GM21526 (cell line): ENCODE results near the gene INHBB.

Experiments
- ATAC-seq: cut with Tn5 transposase; IDR thresholded peaks from one replicate; pipeline ENCODE4 v1.9.1; 2021; ENCODE audit warnings: moderate library complexity; ENCODE audit not compliant: unreplicated experiment, low FRiP score

Gene INHBB

DNA sequence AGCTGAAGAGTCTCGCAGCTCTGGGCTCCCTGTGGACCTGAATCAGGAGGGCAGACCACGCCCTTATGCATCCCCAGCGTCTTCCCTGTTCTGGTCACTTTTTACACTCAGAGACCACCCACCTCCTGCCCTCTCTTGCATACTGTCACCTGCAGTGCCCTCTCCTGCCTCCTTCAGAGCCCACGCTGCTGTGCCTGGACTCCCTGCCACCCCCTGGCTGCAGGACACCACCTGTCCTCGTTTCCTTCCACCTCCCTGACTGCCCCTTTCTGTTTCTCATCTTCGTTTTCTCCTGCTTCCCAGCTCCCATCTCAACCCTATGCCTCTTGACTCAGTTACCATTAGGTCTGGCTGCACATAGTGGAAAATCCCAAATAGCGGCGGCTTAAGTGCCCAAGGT is 9.2 kb upstream of the INHBB start:
- no peak for ATAC-seq

DNA sequence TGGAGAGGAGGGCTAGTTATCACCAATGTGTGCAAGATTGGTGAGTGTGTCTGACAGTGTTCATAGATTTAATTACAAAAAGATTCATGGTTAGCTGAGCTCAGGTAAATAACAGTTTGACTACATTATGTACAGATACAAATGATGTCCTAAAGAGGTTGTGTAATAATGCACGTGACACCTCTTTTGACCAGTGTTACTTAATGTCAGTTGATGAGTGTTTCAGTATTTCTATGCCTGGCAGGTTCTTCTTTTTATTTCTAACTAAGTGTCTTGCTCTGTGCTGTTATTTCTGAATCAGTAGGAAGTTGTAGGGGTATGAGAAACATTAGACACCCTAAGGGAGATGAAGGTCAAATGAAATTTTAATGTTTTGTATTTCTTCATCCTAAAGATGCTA is 7.9 kb upstream of the INHBB start:
- no peak for ATAC-seq

DNA sequence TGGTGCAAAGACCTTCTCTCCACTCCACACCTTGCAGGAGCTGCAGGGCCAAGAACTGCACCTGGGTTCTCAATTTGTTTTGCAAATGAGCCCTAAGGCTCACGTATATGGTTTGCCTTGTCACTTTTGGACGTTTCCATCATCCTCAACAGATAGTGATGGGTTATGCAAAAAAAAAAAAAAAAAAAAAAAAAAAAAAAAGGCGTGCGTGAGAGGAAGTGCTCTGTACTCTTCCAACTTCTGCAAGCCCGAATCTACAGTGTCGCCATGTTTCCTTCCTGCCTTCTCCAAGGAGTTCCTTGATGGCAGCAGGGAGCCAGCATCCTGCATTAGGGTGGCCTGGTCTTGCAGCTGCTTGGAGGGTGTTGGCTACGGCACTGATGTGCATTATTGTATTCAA is 4.0 kb upstream of the INHBB start:
- no peak for ATAC-seq

DNA sequence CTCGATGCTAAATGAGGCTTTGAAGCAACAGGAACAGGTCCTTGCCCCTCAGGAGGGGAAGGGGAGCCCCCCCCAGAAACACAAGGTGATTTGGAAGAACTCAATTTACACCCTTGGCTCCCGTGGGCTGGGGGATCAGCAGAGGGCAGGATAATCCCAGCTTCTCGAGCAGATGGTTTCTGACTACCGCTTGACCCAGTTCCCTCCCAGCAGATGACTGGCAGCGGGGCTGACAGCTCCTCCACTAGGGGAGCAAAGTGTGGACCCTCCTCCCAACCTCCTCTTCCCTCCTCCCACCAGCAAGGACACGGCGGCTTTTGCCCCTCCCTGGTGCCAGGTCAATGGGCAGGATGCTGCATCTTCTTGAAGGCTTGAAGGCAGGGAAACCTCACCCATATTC is 3.5 kb upstream of the INHBB start:
- no peak for ATAC-seq

DNA sequence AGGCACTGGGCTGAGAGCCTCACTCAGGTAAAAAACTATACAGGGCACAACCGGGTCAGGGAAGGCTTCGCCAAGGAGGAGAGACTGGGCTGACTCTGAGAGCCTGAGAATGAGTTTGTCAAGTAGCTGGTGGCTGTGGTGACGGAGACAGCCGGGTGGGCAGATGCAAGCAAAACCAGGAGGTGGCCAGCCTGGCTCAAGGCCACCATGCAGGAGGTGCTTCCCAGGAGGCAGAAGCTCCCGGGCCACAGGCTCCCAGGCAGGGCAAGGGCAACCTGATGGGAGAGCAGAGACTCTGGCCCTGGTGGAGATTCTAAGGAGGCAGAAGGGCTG is 2.9 kb upstream of the INHBB start:
- no peak for ATAC-seq

DNA sequence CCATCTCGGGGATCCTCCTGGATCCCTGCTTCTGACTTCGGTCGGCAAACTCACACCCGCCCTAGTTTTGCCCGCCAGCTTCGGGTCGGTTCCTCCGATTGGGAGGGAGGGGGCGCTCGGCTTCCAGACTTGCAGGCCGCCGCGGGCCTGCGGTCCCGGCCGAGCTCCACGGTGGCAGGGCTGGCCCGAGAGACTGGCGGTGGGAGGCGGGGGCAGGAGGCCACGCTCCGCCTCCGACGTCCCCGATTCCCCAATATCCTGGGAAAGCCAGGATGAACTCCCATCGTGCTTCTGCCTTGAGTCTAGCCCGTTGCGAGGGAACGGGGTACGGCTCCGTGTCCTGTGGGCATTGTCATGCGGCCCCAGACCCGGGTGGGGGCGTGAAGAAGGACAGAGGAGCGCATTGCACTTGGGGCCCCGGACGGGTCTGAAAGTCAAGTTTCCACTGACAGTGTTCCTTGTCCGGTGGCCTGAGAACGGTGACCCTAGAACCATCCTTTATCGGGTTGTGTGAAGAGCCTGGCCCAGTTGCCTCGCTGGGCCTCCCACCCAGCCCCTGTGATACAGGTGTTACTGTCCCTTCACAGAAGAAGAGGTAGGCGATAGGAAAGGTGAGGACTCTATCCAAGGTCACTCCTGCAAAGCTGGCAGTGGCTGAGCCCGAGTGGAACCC is 2.4 kb upstream of the INHBB start:
- peak; percentile 56 for ATAC-seq

DNA sequence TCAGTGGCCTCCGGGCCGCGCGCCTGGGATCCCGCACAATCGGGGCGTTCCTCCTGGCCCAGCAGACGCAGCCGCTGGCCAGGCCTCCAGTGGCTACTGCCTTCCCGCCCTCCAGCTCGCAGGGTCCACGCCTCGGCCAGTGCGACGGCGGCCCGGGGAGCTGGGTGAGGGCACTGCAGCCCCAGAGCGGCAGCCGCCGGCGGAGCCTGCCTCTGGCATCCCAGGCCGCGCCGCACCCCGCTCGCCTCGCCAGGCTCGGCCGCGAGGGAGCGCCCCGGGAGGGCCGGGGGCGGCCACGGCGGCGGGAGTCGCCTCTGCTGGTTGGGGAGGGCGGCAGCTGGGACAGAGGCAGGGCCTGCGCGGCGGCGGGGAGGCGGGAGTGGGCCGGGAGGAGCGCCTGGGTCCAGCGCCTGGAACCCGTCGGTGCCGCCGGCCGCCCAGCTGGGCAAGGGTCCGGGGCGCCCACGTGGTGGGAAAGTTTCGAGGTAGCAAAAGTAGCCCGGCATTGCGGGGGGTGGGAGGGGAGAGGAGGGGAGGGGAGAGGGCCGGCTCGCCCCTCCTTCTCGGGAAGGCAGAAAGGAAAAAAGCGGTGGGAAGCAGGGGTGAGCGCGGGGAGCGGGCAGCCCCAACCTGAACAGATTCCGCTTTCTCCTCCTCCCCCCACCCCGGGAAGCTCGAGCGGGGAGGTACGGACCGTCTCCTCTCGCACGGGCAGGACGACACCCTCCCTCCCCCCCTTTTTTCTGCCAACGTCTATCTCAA is 1.5 kb upstream of the INHBB start:
- no peak for ATAC-seq

DNA sequence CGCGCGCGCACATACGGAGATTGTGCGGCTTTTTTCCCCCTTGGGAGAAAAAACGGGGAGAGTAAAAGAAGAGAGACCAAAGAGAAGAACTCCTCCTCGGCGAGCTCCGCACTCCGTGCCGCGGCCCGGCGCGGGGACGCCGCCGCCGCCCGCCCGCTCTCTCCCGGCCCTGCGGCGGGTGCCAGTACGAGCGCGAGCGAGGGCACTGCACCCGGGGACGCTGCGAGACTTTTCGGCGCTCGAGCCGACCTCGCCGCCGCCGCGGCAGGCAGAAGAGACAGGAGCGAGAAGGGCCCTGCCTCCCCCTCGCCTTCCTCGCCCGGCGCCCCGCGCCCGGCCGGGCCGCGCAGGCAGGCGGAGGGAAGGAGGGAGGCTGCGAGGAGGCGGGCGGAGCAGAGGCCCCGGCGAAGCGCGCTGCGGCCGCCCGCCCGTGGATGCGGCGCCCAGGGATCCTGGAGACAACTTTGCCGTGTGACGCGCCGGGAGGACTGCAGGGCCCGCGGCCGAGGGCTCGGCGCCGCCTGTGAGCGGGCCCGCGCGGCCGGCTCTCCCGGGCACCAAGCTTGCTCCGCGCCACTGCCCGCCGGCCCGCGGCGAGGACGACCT is 857 bp upstream of the INHBB start:
- no peak for ATAC-seq

DNA sequence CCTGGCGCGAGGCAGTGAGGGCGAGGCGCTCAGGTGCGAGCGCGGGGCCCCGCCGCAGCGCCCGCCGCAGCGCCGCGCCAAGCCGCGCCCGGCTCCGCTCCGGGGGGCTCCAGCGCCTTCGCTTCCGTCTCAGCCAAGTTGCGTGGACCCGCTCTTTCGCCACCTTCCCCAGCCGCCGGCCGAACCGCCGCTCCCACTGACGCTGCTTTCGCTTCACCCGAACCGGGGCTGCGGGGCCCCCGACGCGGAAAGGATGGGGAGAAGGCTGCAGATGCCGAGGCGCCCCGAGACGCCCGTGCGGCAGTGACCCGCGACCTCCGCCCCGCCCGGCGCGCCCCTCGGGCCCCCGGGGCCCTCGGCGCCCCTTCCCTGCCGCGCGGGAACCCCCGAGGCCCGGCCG is 328 bp upstream of the INHBB start:
- ATAC-seq = no peak

DNA sequence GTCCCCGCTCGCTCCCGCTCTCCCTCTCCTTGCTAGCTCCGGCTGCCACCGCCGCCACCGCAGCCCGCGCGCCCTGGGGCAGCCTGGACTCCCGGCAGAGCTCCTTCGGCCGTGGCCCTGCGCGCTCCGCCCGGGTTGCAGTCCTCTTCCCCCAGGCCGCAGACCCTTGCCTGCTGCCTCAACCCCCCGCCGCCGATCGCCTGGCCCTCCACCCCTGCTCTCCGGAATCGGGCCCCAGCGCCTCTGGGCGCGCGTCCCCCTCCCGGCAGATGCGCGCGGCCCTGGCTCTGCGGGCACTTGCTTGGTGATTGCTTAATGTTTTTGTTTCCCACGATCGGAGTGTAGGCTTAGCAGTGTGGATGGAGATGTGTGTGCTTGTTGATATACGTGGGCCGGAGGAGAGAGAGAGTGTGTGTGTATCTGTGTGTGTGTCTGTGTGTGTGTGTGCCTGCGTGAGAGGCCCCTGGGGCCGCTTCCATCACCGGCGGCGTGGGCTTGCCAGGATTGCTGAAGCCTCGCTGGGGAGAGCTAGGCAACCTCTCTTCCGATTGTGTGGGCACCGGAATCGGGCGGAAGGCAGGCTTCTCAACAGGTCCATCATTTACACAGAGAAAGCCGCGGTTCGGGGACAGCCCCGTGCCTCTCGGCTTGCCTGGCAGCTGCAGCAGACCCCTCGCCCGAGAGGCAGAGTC is 877 bp downstream of the INHBB start:
- no peak for ATAC-seq

DNA sequence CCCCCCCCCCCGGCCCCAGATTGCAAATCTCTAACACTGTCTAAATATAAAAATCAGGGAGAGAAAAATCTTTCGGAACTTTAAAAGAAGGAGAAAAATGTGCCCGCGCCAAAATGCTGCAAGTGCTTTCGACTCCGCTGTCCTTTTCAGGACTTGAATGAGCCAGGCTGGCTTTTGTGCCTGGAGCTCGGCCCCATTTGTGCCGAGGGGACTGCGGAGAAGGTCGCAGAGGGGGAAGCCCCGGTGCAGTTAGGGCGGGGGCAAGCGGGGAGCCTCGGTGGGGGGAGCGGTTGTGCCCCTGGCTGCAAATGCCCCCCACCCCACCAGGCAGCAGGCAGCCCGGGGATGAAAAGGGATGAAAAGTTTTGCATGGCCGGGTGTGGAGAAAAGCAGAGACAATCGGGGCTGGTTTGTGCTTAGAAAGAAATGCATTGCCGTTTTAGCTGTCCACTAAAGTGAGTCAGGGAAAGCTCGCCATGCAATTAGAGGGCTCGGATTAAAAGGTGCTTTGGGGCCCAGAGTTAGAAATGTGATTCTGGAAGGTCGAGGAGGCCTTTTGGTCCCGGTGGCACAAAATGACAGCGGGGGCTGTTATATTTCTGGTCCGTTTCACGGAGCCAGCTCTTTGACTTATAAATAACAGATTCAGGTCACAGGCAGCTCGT is 1.6 kb downstream of the INHBB start:
- no peak for ATAC-seq

DNA sequence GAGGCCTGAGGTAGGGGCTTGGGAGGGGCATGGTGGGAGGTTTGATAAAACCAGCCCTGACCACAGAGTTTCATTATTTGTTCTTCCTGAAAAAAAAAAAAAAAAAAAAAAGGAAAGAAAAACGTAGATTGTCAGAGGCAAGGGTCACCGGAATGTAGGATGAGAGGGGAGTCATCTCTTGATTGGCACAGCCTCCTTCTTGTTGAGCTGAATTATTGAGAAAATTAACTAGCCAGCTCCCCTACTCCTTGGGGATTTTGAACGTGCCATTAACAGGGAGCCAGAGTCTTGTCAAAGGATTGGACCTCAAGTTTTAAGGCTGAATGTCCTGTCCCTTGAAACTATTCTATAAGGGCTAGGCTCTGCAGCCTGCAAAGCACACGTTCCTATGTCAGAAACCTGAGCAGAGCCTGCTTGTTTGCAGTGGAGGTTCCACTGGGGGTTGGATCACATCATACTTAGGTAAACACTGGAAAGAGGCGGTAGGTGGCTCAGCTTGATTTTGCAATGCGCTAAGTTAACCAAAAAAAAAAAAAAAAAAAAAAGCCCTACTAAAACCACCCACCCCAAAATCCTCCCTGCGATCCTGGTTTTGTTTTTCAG is 2.3 kb downstream of the INHBB start:
- no peak for ATAC-seq

DNA sequence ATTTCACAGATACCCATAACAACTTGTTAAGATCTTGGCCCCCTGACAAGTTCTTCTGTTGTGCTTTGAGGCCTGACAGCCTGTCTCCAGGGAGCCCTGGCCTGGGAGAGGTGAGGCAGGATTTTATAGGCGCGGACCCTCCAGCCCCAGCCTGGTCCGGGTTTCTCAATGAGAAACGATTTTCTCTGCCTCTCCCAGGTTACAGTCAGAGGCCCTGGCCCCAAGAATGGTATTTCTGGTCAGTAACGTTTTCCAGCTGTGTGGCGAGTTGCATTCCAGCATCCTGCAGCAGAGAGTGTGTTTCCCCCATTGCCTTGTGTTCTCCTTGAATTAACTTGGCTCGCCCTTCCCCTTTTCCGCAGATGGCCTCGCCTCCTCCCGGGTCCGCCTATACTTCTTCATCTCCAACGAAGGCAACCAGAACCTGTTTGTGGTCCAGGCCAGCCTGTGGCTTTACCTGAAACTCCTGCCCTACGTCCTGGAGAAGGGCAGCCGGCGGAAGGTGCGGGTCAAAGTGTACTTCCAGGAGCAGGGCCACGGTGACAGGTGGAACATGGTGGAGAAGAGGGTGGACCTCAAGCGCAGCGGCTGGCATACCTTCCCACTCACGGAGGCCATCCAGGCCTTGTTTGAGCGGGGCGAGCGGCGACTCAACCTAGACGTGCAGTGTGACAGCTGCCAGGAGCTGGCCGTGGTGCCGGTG is 3.0 kb downstream of the INHBB start:
- no peak for ATAC-seq

DNA sequence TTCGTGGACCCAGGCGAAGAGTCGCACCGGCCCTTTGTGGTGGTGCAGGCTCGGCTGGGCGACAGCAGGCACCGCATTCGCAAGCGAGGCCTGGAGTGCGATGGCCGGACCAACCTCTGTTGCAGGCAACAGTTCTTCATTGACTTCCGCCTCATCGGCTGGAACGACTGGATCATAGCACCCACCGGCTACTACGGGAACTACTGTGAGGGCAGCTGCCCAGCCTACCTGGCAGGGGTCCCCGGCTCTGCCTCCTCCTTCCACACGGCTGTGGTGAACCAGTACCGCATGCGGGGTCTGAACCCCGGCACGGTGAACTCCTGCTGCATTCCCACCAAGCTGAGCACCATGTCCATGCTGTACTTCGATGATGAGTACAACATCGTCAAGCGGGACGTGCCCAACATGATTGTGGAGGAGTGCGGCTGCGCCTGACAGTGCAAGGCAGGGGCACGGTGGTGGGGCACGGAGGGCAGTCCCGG is 3.5 kb downstream of the INHBB start:
- ATAC-seq = no peak

DNA sequence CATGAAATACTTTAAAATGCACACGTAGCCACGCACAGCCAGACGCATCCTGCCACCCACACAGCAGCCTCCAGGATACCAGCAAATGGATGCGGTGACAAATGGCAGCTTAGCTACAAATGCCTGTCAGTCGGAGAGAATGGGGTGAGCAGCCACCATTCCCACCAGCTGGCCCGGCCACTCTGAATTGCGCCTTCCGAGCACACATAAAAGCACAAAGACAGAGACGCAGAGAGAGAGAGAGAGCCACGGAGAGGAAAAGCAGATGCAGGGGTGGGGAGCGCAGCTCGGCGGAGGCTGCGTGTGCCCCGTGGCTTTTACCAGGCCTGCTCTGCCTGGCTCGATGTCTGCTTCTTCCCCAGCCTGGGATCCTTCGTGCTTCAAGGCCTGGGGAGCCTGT is 4.1 kb downstream of the INHBB start:
- ATAC-seq = no peak

DNA sequence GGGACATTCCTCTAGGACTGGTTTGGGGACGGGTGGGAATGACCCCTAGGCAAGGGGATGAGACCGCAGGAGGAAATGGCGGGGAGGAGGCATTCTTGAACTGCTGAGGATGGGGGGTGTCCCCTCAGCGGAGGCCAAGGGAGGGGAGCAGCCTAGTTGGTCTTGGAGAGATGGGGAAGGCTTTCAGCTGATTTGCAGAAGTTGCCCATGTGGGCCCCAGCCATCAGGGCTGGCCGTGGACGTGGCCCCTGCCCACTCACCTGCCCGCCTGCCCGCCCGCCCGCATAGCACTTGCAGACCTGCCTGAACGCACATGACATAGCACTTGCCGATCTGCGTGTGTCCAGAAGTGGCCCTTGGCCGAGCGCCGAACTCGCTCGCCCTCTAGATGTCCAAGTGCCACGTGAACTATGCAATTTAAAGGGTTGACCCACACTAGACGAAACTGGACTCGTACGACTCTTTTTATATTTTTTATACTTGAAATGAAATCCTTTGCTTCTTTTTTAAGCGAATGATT is 4.9 kb downstream of the INHBB start:
- ATAC-seq = no peak

DNA sequence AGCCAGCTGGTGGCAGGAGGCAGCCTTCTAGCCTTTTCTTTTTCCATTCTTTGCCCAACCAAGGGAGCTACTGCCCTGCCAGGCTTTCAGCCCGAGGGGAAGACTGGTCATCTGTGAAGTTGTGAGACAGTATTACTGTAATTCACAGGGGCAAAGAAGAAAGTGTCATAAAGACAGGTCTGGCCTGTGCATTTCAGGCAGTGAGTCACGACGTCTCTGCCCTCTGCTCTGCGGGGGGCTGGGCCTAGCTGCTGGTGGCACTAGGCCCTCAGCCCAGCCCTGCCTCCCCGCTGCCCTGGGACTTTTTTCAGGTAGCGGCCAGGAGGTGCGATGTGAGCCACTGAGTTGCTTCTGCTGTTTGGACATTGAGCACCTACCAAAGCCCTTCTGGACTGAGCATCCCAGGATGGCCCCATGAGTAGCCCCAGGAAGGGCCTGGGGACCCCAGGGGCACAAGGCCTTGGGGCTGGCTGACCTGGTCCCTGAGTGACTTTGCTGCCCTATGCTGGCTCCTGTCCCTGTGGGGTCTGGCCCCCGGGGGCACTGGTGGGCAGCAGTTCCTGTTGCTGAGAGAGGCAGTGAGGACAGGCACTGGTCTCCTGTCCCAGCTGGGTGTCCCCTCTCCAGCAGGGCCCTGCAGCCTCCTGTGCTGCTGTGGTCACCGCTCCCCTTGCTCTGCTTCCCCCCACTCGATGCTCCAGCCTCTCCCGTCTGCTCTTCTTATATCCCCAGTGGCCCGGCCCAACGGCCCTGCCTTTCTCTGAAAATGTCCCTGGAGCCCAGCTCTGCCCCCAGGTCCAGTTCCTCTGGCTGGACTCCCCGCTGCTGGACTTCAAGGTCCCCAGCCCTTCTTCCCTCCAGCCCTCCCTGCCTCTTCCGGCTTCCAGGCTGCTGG is 7.0 kb downstream of the INHBB start:
- no peak for ATAC-seq

DNA sequence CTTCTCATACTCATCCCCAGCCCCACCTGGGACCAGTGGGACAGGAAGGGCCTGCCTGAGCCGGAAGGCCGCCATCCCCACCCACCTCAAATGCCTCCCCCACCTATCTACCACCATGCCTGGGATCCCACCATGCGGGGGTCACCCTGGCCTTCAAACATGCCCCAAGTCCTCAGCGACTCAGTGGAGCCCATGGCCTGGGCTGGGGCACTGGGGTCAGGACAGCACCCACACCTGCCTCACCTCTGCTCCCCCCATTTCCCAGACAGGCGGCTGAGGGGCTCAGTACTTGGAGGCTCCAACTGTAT is 7.6 kb downstream of the INHBB start:
- ATAC-seq = no peak

DNA sequence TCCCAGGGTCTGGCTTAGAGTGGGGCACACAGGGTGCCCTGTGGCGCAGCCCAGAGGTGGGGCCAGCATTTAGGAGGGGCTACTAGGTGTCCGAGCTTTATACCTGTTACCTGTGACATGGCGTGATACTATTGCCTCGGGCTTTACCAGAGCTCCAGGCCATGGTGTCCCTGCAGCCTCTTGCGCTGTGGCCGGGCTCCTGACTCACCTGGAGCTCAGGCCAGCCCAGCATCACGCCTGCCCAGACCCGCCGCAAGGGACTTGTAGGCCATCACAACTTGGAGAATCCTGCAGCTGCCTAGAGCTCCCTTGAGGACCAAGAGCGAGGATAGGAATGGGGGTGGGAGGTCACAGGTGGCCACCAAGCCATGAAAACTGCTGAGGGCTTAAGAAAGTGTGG is 8.0 kb downstream of the INHBB start:
- ATAC-seq = no peak
